Natural killer cell (primary cell): ENCODE results near the gene KRT24. TPM values are rescaled to one million over a fixed set of nuclear protein-coding genes. Genes with fewer than 3 reads are reported as not detected.

Experiments used
- ATAC-seq, 3 donors: fragments of 150-1000 bp in 2 of 3; fragments of 200-7000 bp in 1 of 3; cut with Tn5 transposase; 1 replicate in 1 of 3; 2 replicates in 2 of 3; pipeline ENCODE4 v1.10.0; 2021; ENCODE audit warnings: mild to moderate bottlenecking in 2 of 3, moderate library complexity in 2 of 3
- DNase-seq, 2 donors: peaks; one replicate each; pipeline versions ENCODE4 v3.0.0 to v3.0.0-alpha.2; 2013 to 2021; ENCODE audit warnings: mixed read lengths in 1 of 2
- H3K27ac ChIP-seq: one replicate; pipeline ENCODE4 v1.5.1; 2013; ENCODE audit warnings: mild to moderate bottlenecking, low read length
- H3K27me3 ChIP-seq: one replicate; pipeline ENCODE4 v1.6.1; 2013; ENCODE audit warnings: low read length; ENCODE audit not compliant: control insufficient read depth, insufficient read depth
- H3K36me3 ChIP-seq: one replicate; pipeline ENCODE4 v1.6.1; 2013; ENCODE audit warnings: low read length; ENCODE audit not compliant: control insufficient read depth, insufficient read depth
- H3K4me1 ChIP-seq: one replicate; pipeline ENCODE4 v1.6.1; 2013; ENCODE audit warnings: low read length; ENCODE audit not compliant: control insufficient read depth, insufficient read depth
- H3K4me3 ChIP-seq: one replicate; pipeline ENCODE4 v1.5.1; 2013; ENCODE audit warnings: low read length
- H3K9me3 ChIP-seq: one replicate; pipeline ENCODE4 v1.6.1; 2013; ENCODE audit warnings: low read length; ENCODE audit not compliant: control insufficient read depth, insufficient read depth
- H3K27ac Mint-ChIP-seq, 2 donors: one replicate each; pipeline ENCODE4 v1.8.0; 2022; ENCODE audit warnings: mild to moderate bottlenecking in 2 of 2, mixed read lengths in 2 of 2, moderate library complexity in 1 of 2
- H3K27me3 Mint-ChIP-seq, 2 donors: one replicate each; pipeline ENCODE4 v1.8.0; 2022; ENCODE audit warnings: low read depth in 2 of 2, mixed read lengths in 2 of 2
- H3K36me3 Mint-ChIP-seq: one replicate; pipeline ENCODE4 v1.8.0; 2022; ENCODE audit warnings: mixed read lengths
- H3K4me1 Mint-ChIP-seq, 2 donors: one replicate each; pipeline ENCODE4 v1.8.0; 2022; ENCODE audit warnings: mixed read lengths in 2 of 2
- H3K4me3 Mint-ChIP-seq: one replicate; pipeline ENCODE4 v1.8.0; 2022; ENCODE audit warnings: mild to moderate bottlenecking, moderate library complexity, mixed read lengths
- H3K9me3 Mint-ChIP-seq, 2 donors: one replicate each; pipeline ENCODE4 v1.8.0; 2022; ENCODE audit warnings: mixed read lengths in 2 of 2
- WGBS: methylation state at CpG from one replicate; pipeline ENCODE4 v1.1.7; 2013; ENCODE audit warnings: missing lambda C conversion rate; ENCODE audit not compliant: insufficient coverage; 5-methylcytosine and 5-hydroxymethylcytosine counted together
- intact Hi-C: fragments of 100-400 bp; cut with micrococcal nuclease; formaldehyde crosslinking; loops from one replicate; pipeline ENCODE4 v1.14.2; 2022
- total RNA-seq, 4 donors: library from RNA; stranded (reverse); fragments of 120-200 nt in 1 of 4; gene quantifications; one replicate each; pipeline versions ENCODE4 v1.2.3 to v1.2.4, GENCODE V29; 2013 to 2022
- TF ChIP-seq, protein P1 (sequence below): fragments of 200-600 bp; IDR thresholded peaks from one replicate; pipeline ENCODE4 v1.8.0; 2022; ENCODE audit warnings: antibody characterized with exemption

Gene KRT24
- total RNA-seq, 3 donors from 2014 or later (not counting 1 experiment from before 2014, with no cell fraction given): not detected

GRCh38 chr17:40680998-40681397 lies 22.6 kb downstream of the KRT24 start:
- peaks cover 26 to 51% of the 10 kb centered on the region in 2 donors for H3K27me3 Mint-ChIP-seq
- H3K4me3 Mint-ChIP-seq: no peak overlapping the region
- Histone ChIP-seq H3K36me3 (no peaks in the 10 kb centered on the region), H3K27me3 (peaks cover 13% of the 10 kb centered on the region), H3K4me1 (no peaks in the 10 kb centered on the region), H3K4me3 (no peak overlapping the region), H3K27ac (no peak overlapping the region), H3K9me3 (no peaks in the 10 kb centered on the region)
- TF ChIP-seq, protein P1, sequence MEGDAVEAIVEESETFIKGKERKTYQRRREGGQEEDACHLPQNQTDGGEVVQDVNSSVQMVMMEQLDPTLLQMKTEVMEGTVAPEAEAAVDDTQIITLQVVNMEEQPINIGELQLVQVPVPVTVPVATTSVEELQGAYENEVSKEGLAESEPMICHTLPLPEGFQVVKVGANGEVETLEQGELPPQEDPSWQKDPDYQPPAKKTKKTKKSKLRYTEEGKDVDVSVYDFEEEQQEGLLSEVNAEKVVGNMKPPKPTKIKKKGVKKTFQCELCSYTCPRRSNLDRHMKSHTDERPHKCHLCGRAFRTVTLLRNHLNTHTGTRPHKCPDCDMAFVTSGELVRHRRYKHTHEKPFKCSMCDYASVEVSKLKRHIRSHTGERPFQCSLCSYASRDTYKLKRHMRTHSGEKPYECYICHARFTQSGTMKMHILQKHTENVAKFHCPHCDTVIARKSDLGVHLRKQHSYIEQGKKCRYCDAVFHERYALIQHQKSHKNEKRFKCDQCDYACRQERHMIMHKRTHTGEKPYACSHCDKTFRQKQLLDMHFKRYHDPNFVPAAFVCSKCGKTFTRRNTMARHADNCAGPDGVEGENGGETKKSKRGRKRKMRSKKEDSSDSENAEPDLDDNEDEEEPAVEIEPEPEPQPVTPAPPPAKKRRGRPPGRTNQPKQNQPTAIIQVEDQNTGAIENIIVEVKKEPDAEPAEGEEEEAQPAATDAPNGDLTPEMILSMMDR: no peak
- H3K9me3 Mint-ChIP-seq: no peaks in the 10 kb centered on the region
- no peak for DNase-seq
- no peak for ATAC-seq
- intact Hi-C loops: no loop called here
- H3K36me3 Mint-ChIP-seq: no peaks in the 10 kb centered on the region
- no peak overlapping the region for H3K27ac Mint-ChIP-seq
- no peaks in the 10 kb centered on the region for H3K4me1 Mint-ChIP-seq

GRCh38 chr17:40679523-40679907 lies 24.0 kb downstream of the KRT24 start:
- Histone ChIP-seq H3K27ac (no peak overlapping the region), H3K27me3 (peaks cover 16% of the 10 kb centered on the region), H3K36me3 (no peaks in the 10 kb centered on the region), H3K4me3 (no peak overlapping the region), H3K4me1 (no peaks in the 10 kb centered on the region), H3K9me3 (no peaks in the 10 kb centered on the region)
- Mint-ChIP-seq H3K4me3 (no peak overlapping the region), H3K27me3 (peaks cover 26 to 62% of the 10 kb centered on the region in 2 donors), H3K9me3 (no peaks in the 10 kb centered on the region), H3K27ac (no peak overlapping the region), H3K4me1 (no peaks in the 10 kb centered on the region), H3K36me3 (no peaks in the 10 kb centered on the region)
- no CpG with 5 or more reads among the region's 2 CpGs for WGBS
- TF ChIP-seq, protein P1: no peak
- ATAC-seq (no peak), DNase-seq (no peak)
- intact Hi-C loops: no loop called here

GRCh38 chr17:40678902-40679522 lies 24.5 kb downstream of the KRT24 start:
- TF ChIP-seq, protein P1: no peak

DNA sequence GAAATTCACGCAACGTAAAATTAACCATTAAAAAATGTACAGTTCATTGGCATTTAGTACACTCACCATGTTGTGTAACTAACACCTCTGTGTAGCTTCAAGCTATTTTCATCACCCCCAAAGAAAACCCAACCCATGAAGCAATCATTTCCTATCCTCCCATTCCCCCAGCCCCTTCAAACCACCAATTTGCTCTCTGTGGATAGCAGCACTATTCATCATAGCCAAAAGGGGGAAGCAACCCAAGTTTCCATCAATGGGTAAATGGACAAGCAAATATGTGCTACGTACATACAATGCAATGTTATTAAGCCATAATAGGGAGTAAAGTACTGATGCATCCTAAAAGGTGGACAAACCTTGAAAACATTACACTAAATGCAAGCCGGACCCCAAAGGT lies 27.6 kb downstream of the KRT24 start:
- no peak overlapping the region for H3K4me3 ChIP-seq
- WGBS: 81% methylated on average over 3 of the region's 4 CpGs
- no peak overlapping the region for H3K27ac Mint-ChIP-seq
- no peak overlapping the region for H3K27ac ChIP-seq
- no peak overlapping the region for H3K4me3 Mint-ChIP-seq
- TF ChIP-seq, protein P1: no peak
- H3K27me3 ChIP-seq: peaks cover 10% of the 10 kb centered on the region
- no peaks in the 10 kb centered on the region for H3K9me3 ChIP-seq
- no peaks in the 10 kb centered on the region for H3K36me3 Mint-ChIP-seq
- no peak for DNase-seq
- intact Hi-C loops: no loop called here
- H3K9me3 Mint-ChIP-seq: no peaks in the 10 kb centered on the region
- no peaks in the 10 kb centered on the region for H3K36me3 ChIP-seq
- no peaks in the 10 kb centered on the region for H3K4me1 Mint-ChIP-seq
- ATAC-seq: no peak
- no peaks in the 10 kb centered on the region for H3K4me1 ChIP-seq
- peaks cover 21 to 69% of the 10 kb centered on the region in 2 donors for H3K27me3 Mint-ChIP-seq

More at GRCh38 chr17:40678902-40679522, 24.5 kb downstream of the KRT24 start:
- DNase-seq (no peak), ATAC-seq (no peak)
- no peak overlapping the region for H3K4me3 ChIP-seq
- Mint-ChIP-seq H3K36me3 (no peaks in the 10 kb centered on the region), H3K9me3 (no peaks in the 10 kb centered on the region), H3K4me3 (no peak overlapping the region), H3K27me3 (peaks cover 28 to 66% of the 10 kb centered on the region in 2 donors), H3K27ac (no peak overlapping the region), H3K4me1 (no peaks in the 10 kb centered on the region)
- intact Hi-C loops: no loop called here
- no peak overlapping the region for H3K27ac ChIP-seq
- peaks cover 16% of the 10 kb centered on the region for H3K27me3 ChIP-seq
- H3K36me3 ChIP-seq: no peaks in the 10 kb centered on the region
- H3K4me1 ChIP-seq: no peaks in the 10 kb centered on the region
- 46% methylated on average over 4 of the region's 4 CpGs for WGBS
- no peaks in the 10 kb centered on the region for H3K9me3 ChIP-seq
